HepG2 (cell line): ENCODE data around the gene PEX14. TPM values are rescaled to one million over a fixed set of nuclear protein-coding genes. Genes with fewer than 3 reads are reported as not detected.

Experiments used
- ATAC-seq: fragments of 200-7000 bp; cut with Tn5 transposase; 3 replicates; pipeline ENCODE4 v1.9.1; 2020; ENCODE audit warnings: mild to moderate bottlenecking, moderate library complexity
- BruUV-seq: library from RNA; stranded (reverse); fragments of 400-500 nt; replicated peaks from 2 replicates; lab custom pipeline; 2021; lab: Mats Ljungman, UMichigan
- CTCF ChIA-PET: fragments of 300-600 bp; formaldehyde crosslinking; extraction: SDS; loops from one replicate; lab custom pipeline; 2021; ENCODE audit warnings: low total read pairs, inconsistent platforms, low intra/inter-chr PET ratio; lab: Yijun Ruan, JAX
- POLR2A ChIA-PET: fragments of 350-600 bp; sonication (Branson Sonifier 250); formaldehyde crosslinking; loops from one replicate; lab custom pipeline; 2020; ENCODE audit warnings: antibody characterized with exemption, inconsistent platforms; lab: Yijun Ruan, JAX
- DNase-seq: peaks from one replicate; pipeline ENCODE4 v3.0.0-alpha.2; 2015; ENCODE audit warnings: low spot score
- FAIRE-seq: peaks from 3 replicates; lab custom pipeline; 2011; peaks lifted over from hg19 to GRCh38; lab: Jason Lieb, UNC
- H2AFZ ChIP-seq: one replicate; pipeline ENCODE4 v1.6.1; 2011; ENCODE audit warnings: low read length, inconsistent platforms
- H3K27ac ChIP-seq: fragments of 300-600 bp; 3 replicates; pipeline ENCODE4 v1.8.0; 2011; ENCODE audit warnings: mixed run types, mild to moderate bottlenecking, mixed read lengths, low read length, inconsistent platforms; ENCODE audit not compliant: insufficient read depth; ENCODE audit errors: extremely low read length
- H3K27me3 ChIP-seq, 2 experiments: fragments of 200-600 bp in 1 of 2; 2 replicates in 1 of 2; 3 replicates in 1 of 2; pipeline versions ENCODE4 v1.6.0 to v1.8.0; 2011; ENCODE audit warnings: low read length in 2 of 2, mild to moderate bottlenecking in 2 of 2, moderate library complexity in 2 of 2, inconsistent platforms in 1 of 2; ENCODE audit not compliant: insufficient read depth in 2 of 2, control insufficient read depth in 1 of 2
- H3K36me3 ChIP-seq, 2 experiments: fragments of 200-600 bp in 1 of 2; replicated peaks in 1 of 2; 2 replicates in 1 of 2; 3 replicates in 1 of 2; pipeline versions ENCODE4 v1.5.1 to v1.8.0; 2011; ENCODE audit warnings: low read length in 2 of 2, inconsistent platforms in 1 of 2; ENCODE audit not compliant: insufficient read depth in 2 of 2, control insufficient read depth in 1 of 2
- H3K4me1 ChIP-seq: 2 replicates; pipeline ENCODE4 v1.5.1; 2012; ENCODE audit warnings: low read length, inconsistent platforms; ENCODE audit not compliant: insufficient read depth
- H3K4me2 ChIP-seq: 2 replicates; pipeline ENCODE4 v1.6.0; 2011; ENCODE audit warnings: low read depth, low read length, inconsistent platforms
- H3K4me3 ChIP-seq, 3 experiments: fragments of 200-600 bp in 1 of 3; sonication (generic), shearing (Covaris generic) in 1 of 3; replicated peaks in 1 of 3; 2 replicates each; pipeline ENCODE4 v1.5.1; 2011 to 2016; ENCODE audit warnings: low read length in 3 of 3, inconsistent platforms in 2 of 3, low read depth in 2 of 3, mild to moderate bottlenecking in 2 of 3, control low read depth in 1 of 3, mixed read lengths in 1 of 3; ENCODE audit not compliant: insufficient read depth in 1 of 3
- H3K79me2 ChIP-seq: one replicate; pipeline ENCODE4 v1.6.1; 2011; ENCODE audit warnings: low read length, inconsistent platforms; ENCODE audit not compliant: insufficient read depth
- H3K9ac ChIP-seq: 2 replicates; pipeline ENCODE4 v1.6.0; 2011; ENCODE audit warnings: mild to moderate bottlenecking, low read depth, low read length, inconsistent platforms; ENCODE audit not compliant: insufficient read depth
- H3K9me3 ChIP-seq: 2 replicates; pipeline ENCODE4 v1.5.1; 2012; ENCODE audit warnings: mild to moderate bottlenecking, low read length
- H4K20me1 ChIP-seq: 2 replicates; pipeline ENCODE4 v1.6.0; 2011; ENCODE audit warnings: inconsistent platforms, mild to moderate bottlenecking, low read length, moderate library complexity; ENCODE audit not compliant: insufficient read depth
- ATF7-NPFF ChIP-seq: sonication (generic); formaldehyde crosslinking; IDR thresholded peaks from 2 replicates; pipeline ENCODE4 v1.8.1; 2023; ENCODE audit warnings: mild to moderate bottlenecking, low read depth, missing genetic modification reagents, moderate library complexity
- DPF2 ChIP-seq: sonication (generic); formaldehyde crosslinking; IDR thresholded peaks from 2 replicates; pipeline ENCODE4 v1.4.0; 2020; ENCODE audit warnings: mild to moderate bottlenecking, low read depth, missing genetic modification reagents, borderline replicate concordance
- ETV5 ChIP-seq: IDR thresholded peaks from 2 replicates; pipeline ENCODE4 v1.6.1; 2018; ENCODE audit warnings: missing biosample characterization, missing genetic modification reagents, inconsistent platforms, borderline replicate concordance
- HNRNPLL ChIP-seq: fragments of 200-400 bp; formaldehyde crosslinking; IDR thresholded peaks from 2 replicates; pipeline ENCODE4 v1.6.1; 2017; ENCODE audit warnings: mild to moderate bottlenecking, low read depth, low read length; ENCODE audit not compliant: poor library complexity, severe bottlenecking
- IKZF4 ChIP-seq: sonication (generic); formaldehyde crosslinking; IDR thresholded peaks from 2 replicates; pipeline ENCODE4 v1.5.1; 2020; ENCODE audit warnings: borderline replicate concordance, mild to moderate bottlenecking, low read depth, missing genetic modification reagents; ENCODE audit errors: not compliant biosample characterization
- MED1 ChIP-seq: sonication (generic); formaldehyde crosslinking; IDR thresholded peaks from 2 replicates; pipeline ENCODE4 v1.4.0; 2020; ENCODE audit warnings: missing genetic modification reagents
- NPAS2 ChIP-seq: sonication (generic); formaldehyde crosslinking; IDR thresholded peaks from 2 replicates; pipeline ENCODE4 v1.8.0; 2022; ENCODE audit warnings: mild to moderate bottlenecking, missing genetic modification reagents, borderline replicate concordance
- PATZ1 ChIP-seq: sonication (generic); formaldehyde crosslinking; IDR thresholded peaks from 2 replicates; pipeline ENCODE4 v1.4.0; 2020; ENCODE audit warnings: missing genetic modification reagents
- PITX1 ChIP-seq: sonication (generic); formaldehyde crosslinking; IDR thresholded peaks from 2 replicates; pipeline ENCODE4 v1.5.1; 2020; ENCODE audit warnings: mild to moderate bottlenecking, missing genetic modification reagents
- TOE1 ChIP-seq: sonication (generic); formaldehyde crosslinking; IDR thresholded peaks from 2 replicates; pipeline ENCODE4 v1.4.0; 2020; ENCODE audit warnings: mild to moderate bottlenecking, missing genetic modification reagents
- ZBTB37 ChIP-seq: sonication (generic); formaldehyde crosslinking; IDR thresholded peaks from 2 replicates; pipeline ENCODE4 v1.4.0; 2020; ENCODE audit warnings: mild to moderate bottlenecking, missing genetic modification reagents
- ZFYVE20 ChIP-seq: sonication (generic); formaldehyde crosslinking; IDR thresholded peaks from 2 replicates; pipeline ENCODE4 v1.8.0; 2023; ENCODE audit warnings: low read depth, mild to moderate bottlenecking, moderate library complexity, missing genetic modification reagents, borderline replicate concordance
- ZNF333 ChIP-seq: sonication (generic); formaldehyde crosslinking; IDR thresholded peaks from 2 replicates; pipeline ENCODE4 v1.4.0; 2020; ENCODE audit warnings: mild to moderate bottlenecking, missing genetic modification reagents, borderline replicate concordance
- ZNF343 ChIP-seq: sonication (generic); formaldehyde crosslinking; IDR thresholded peaks from 2 replicates; pipeline ENCODE4 v1.4.0; 2020; ENCODE audit warnings: mild to moderate bottlenecking, missing genetic modification reagents
- ZNF354B ChIP-seq: sonication (generic); formaldehyde crosslinking; IDR thresholded peaks from 2 replicates; pipeline ENCODE4 v1.8.0; 2022; ENCODE audit warnings: mild to moderate bottlenecking, missing genetic modification reagents
- ZNF484 ChIP-seq: sonication (generic); formaldehyde crosslinking; IDR thresholded peaks from 2 replicates; pipeline ENCODE4 v1.5.1; 2020; ENCODE audit warnings: mild to moderate bottlenecking, low read depth, missing genetic modification reagents, borderline replicate concordance
- ZNF652 ChIP-seq: IDR thresholded peaks from 2 replicates; pipeline ENCODE4 v1.6.1; 2016; ENCODE audit warnings: low read depth, borderline replicate concordance
- WGBS: methylation state at CpG from one replicate; pipeline ENCODE4 v1.1.6; 2017; ENCODE audit warnings: low lambda C conversion rate; 5-methylcytosine and 5-hydroxymethylcytosine counted together
- in situ Hi-C: cut with HindIII; loops from 2 replicates; pipeline ENCODE4 v1.10.0; 2017; ENCODE audit warnings: low pct_unique_long_range_greater_than_20kb; ENCODE audit not compliant: extremely low pct_ligation_motif_present
- intact Hi-C: fragments of 100-400 bp; cut with micrococcal nuclease; formaldehyde crosslinking; loops from one replicate; pipeline ENCODE4 v1.10.0; 2022; ENCODE audit not compliant: unreplicated experiment
- polyA plus RNA-seq, 8 experiments: library from polyadenylated mRNA; depleted of rRNA in 3 of 8; stranded (reverse) in 7 of 8; unstranded in 1 of 8; fragments of >200 nt; fragmentation: Illumina TruSeq in 4 of 8; extraction: Trizol in 4 of 8; gene quantifications; 2 replicates each; pipeline versions ENCODE4 v1.2.1 to v1.2.3, GENCODE V29; 2011 to 2016; ENCODE audit warnings: low read depth in 4 of 8, missing spikeins in 1 of 8, mixed read lengths in 1 of 8; ENCODE audit not compliant: insufficient read depth in 1 of 8
- total RNA-seq, 5 experiments: library from RNA; depleted of rRNA; stranded (reverse); fragments of >200 nt; fragmentation: Illumina TruSeq; extraction: Trizol; gene quantifications; 2 replicates each; pipeline ENCODE4 v1.2.3, GENCODE V29; 2016; ENCODE audit warnings: low read depth in 1 of 5
- TF ChIP-seq, protein P1 (sequence below): sonication (generic); formaldehyde crosslinking; IDR thresholded peaks from 2 replicates; pipeline ENCODE4 v1.4.0; 2020; ENCODE audit warnings: missing genetic modification reagents, borderline replicate concordance

Gene PEX14
- total and polyA plus RNA-seq, 2 of the 13 experiments (the other 11 are each of a cell fraction or from before 2014, with no cell fraction given): 6.5 to 9.9 TPM

- no peak for TF ChIP-seq ZFYVE20 (CRISPR knock-in tag)
- no peak for TF ChIP-seq TOE1 (CRISPR knock-in tag)
- no peak for TF ChIP-seq ETV5 (CRISPR knock-in tag)
- no peak for TF ChIP-seq HNRNPLL
- no peak for TF ChIP-seq ZNF484 (CRISPR knock-in tag)
- TF ChIP-seq NPAS2 (CRISPR knock-in tag): no peak
- TF ChIP-seq DPF2 (CRISPR knock-in tag): no peak
- TF ChIP-seq PATZ1: no peak
These were observed 69.5 kb downstream of the PEX14 start (continued) for GRCh38 chr1:10544239-10544638.

GRCh38 chr1:10546896-10547295, 72.1 kb downstream of the PEX14 start:
- Histone ChIP-seq H2AFZ (no peak overlapping the region), H3K9me3 (no peaks in the 10 kb centered on the region), H3K79me2 (peaks cover 3% of the 10 kb centered on the region), H3K27ac (no peak overlapping the region), H4K20me1 (0 out of 2 replicates have a peak, but pooled peaks cover 4% of the 10 kb centered on the region), H3K9ac (no peak overlapping the region), H3K4me3 (no peak overlapping the region), H3K4me2 (no peak overlapping the region), H3K4me1 (peaks cover 13% of the 10 kb centered on the region), H3K36me3 (peaks cover 4 to 6% of the 10 kb centered on the region in 2 experiments; a peak in 3 of 5 replicates), H3K27me3 (no peaks in the 10 kb centered on the region)
- ATAC-seq: no peak
- CTCF ChIA-PET: no interaction called here
- DNase-seq: no peak
- FAIRE-seq: no peak
- POLR2A ChIA-PET: no interaction called here
- in situ Hi-C loops (no loop called here), intact Hi-C loops (no loop called here)
- no CpG with 5 or more reads among the region's 1 CpG for WGBS
- BruUV-seq: no TSS peak
- no peak for TF ChIP-seq ZBTB37
- TF ChIP-seq ZNF333 (CRISPR knock-in tag): no peak
- no peak for TF ChIP-seq ZNF343
- no peak for TF ChIP-seq MED1 (CRISPR knock-in tag)
- TF ChIP-seq IKZF4 (CRISPR knock-in tag): no peak
- no peak for TF ChIP-seq ATF7-NPFF (CRISPR knock-in tag)
- no peak for TF ChIP-seq PITX1 (CRISPR knock-in tag)
- TF ChIP-seq ZNF354B (CRISPR knock-in tag): no peak
- TF ChIP-seq, protein P1, sequence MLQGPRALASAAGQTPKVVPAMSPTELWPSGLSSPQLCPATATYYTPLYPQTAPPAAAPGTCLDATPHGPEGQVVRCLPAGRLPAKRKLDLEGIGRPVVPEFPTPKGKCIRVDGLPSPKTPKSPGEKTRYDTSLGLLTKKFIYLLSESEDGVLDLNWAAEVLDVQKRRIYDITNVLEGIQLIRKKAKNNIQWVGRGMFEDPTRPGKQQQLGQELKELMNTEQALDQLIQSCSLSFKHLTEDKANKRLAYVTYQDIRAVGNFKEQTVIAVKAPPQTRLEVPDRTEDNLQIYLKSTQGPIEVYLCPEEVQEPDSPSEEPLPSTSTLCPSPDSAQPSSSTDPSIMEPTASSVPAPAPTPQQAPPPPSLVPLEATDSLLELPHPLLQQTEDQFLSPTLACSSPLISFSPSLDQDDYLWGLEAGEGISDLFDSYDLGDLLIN (CRISPR knock-in tag): no peak
- TF ChIP-seq ZNF652: no peak
